Ectodermal cell (in vitro differentiated cells): Measurements from ENCODE around the gene SLC25A39.
"Not testable (repeated sequence)": the region's sequence is repeated elsewhere in the genome, so short reads cannot be mapped to it uniquely, and the experiment has no call there.

Experiments
- H3K27ac ChIP-seq: 2 replicates; pipeline ENCODE4 v1.7.0; 2013; ENCODE audit warnings: mild to moderate bottlenecking, low read depth, low read length; ENCODE audit not compliant: insufficient read depth, poor library complexity, severe bottlenecking
- H3K27me3 ChIP-seq: 2 replicates; pipeline ENCODE4 v1.7.0; 2013; ENCODE audit warnings: mild to moderate bottlenecking, low read length; ENCODE audit not compliant: insufficient read depth, control insufficient read depth, poor library complexity, severe bottlenecking
- H3K36me3 ChIP-seq: one replicate; pipeline ENCODE4 v1.7.0; 2013; ENCODE audit warnings: low read length; ENCODE audit not compliant: control insufficient read depth, insufficient read depth
- H3K4me1 ChIP-seq: one replicate; pipeline ENCODE4 v1.7.0; 2013; ENCODE audit warnings: low read length; ENCODE audit not compliant: control insufficient read depth, insufficient read depth
- H3K4me3 ChIP-seq: 2 replicates; pipeline ENCODE4 v1.7.0; 2013; ENCODE audit warnings: low read depth, low read length, control low read depth; ENCODE audit not compliant: insufficient read depth
- H3K9me3 ChIP-seq: 2 replicates; pipeline ENCODE4 v1.7.0; 2013; ENCODE audit warnings: mild to moderate bottlenecking, low read length, moderate library complexity; ENCODE audit not compliant: control insufficient read depth
- WGBS, 2 experiments: methylation state at CpG; one replicate each; pipeline ENCODE4 v1.1.7; 2013; ENCODE audit warnings: missing lambda C conversion rate in 2 of 2; 5-methylcytosine and 5-hydroxymethylcytosine counted together

SLC25A39 gene

GRCh38 chr17:44348234-44348987 lies 23.8 kb upstream of the SLC25A39 start:
- H3K36me3 ChIP-seq, result no peaks in the 10 kb centered on the region
- peaks cover 4% of the 10 kb centered on the region for H3K27me3 ChIP-seq
- no peak overlapping the region for H3K27ac ChIP-seq
- no peaks in the 10 kb centered on the region for H3K9me3 ChIP-seq
- WGBS, 2 experiments, result 92% methylated on average over 9 of the region's 9 CpGs
- H3K4me1 ChIP-seq, result peaks cover 6% of the 10 kb centered on the region
- H3K4me3 ChIP-seq, result no peak overlapping the region

GRCh38 chr17:44347206-44348055 lies 22.8 kb upstream of the SLC25A39 start:
- not testable (repeated sequence) for H3K4me3 ChIP-seq, H3K9me3 ChIP-seq, H3K27ac ChIP-seq, H3K36me3 ChIP-seq, H3K27me3 ChIP-seq, H3K4me1 ChIP-seq
- WGBS, 2 experiments, result 89 to 93% methylated on average over 17 to 18 of the region's 18 CpGs

- H3K36me3 ChIP-seq, result no peaks in the 10 kb centered on the region
- no peaks in the 10 kb centered on the region for H3K27me3 ChIP-seq
- no peak overlapping the region for H3K27ac ChIP-seq
- H3K4me3 ChIP-seq, result peak overlapping the region; percentile 61
- H3K4me1 ChIP-seq, result peaks cover 6% of the 10 kb centered on the region
- H3K9me3 ChIP-seq, result no peaks in the 10 kb centered on the region
- WGBS, 2 experiments, result 84 to 86% methylated on average over 13 of the region's 13 CpGs
Observed at GRCh38 chr17:44346064-44346844, 21.6 kb upstream of the SLC25A39 start.

- H3K27ac ChIP-seq, result no peak overlapping the region
- H3K27me3 ChIP-seq, result no peaks in the 10 kb centered on the region
- peak overlapping the region; percentile 61 for H3K4me3 ChIP-seq
- H3K36me3 ChIP-seq, result no peaks in the 10 kb centered on the region
- WGBS, 2 experiments, result 2% methylated on average over 18 to 21 of the region's 21 CpGs
- H3K4me1 ChIP-seq, result peaks cover 6% of the 10 kb centered on the region
- H3K9me3 ChIP-seq, result no peaks in the 10 kb centered on the region
Observed at GRCh38 chr17:44345454-44346026, 20.9 kb upstream of the SLC25A39 start.

- Histone ChIP-seq H3K36me3 (no peaks in the 10 kb centered on the region), H3K9me3 (no peaks in the 10 kb centered on the region), H3K4me1 (peaks cover 6% of the 10 kb centered on the region), H3K27ac (no peak within 1 kb of the TSS), H3K27me3 (no peaks in the 10 kb centered on the region), H3K4me3 (peak within 1 kb of the TSS; percentile 61)
- 0 to 1% methylated on average over 26 of the region's 26 CpGs for WGBS, 2 experiments
Observed at GRCh38 chr17:44344939-44345453, 20.4 kb upstream of the SLC25A39 start, which contains the start of gene GRN. Gene GRN, plus strand, starts transcription at chr17:44345302. Its CDS starts 3,863 bp downstream, at chr17:44349165.

- Histone ChIP-seq H3K27me3 (no peaks in the 10 kb centered on the region), H3K9me3 (no peaks in the 10 kb centered on the region), H3K36me3 (no peaks in the 10 kb centered on the region), H3K4me1 (peaks cover 6% of the 10 kb centered on the region), H3K27ac (no peak overlapping the region), H3K4me3 (no peak overlapping the region)
- 84 to 86% methylated on average over 11 of the region's 11 CpGs for WGBS, 2 experiments
Observed at GRCh38 chr17:44343510-44344209, 19.0 kb upstream of the SLC25A39 start.

- H3K36me3 ChIP-seq, H3K4me3 ChIP-seq, H3K4me1 ChIP-seq, H3K27ac ChIP-seq, H3K9me3 ChIP-seq, H3K27me3 ChIP-seq: not testable (repeated sequence)
- WGBS, 2 experiments, result 77 to 80% methylated on average over 5 of the region's 5 CpGs
Observed at GRCh38 chr17:44340553-44340952, 15.9 kb upstream of the SLC25A39 start.

GRCh38 chr17:44338702-44339101 lies 14.1 kb upstream of the SLC25A39 start:
- H3K4me1 ChIP-seq, result no peaks in the 10 kb centered on the region
- no peaks in the 10 kb centered on the region for H3K36me3 ChIP-seq
- H3K4me3 ChIP-seq, result no peak overlapping the region
- 67 to 70% methylated on average over 6 of the region's 6 CpGs for WGBS, 2 experiments
- no peaks in the 10 kb centered on the region for H3K27me3 ChIP-seq
- no peak overlapping the region for H3K27ac ChIP-seq
- H3K9me3 ChIP-seq, result no peaks in the 10 kb centered on the region

- Histone ChIP-seq H3K4me1 (no peaks in the 10 kb centered on the region), H3K9me3 (no peaks in the 10 kb centered on the region), H3K4me3 (no peak overlapping the region), H3K27me3 (no peaks in the 10 kb centered on the region), H3K36me3 (no peaks in the 10 kb centered on the region), H3K27ac (no peak overlapping the region)
- WGBS, 2 experiments, result 64 to 65% methylated on average over 5 of the region's 5 CpGs
Observed at GRCh38 chr17:44335968-44336367, 11.3 kb upstream of the SLC25A39 start.
